Activated B cell treated with CpG ODN at 0.5 μM for 24 hours (primary cell): ENCODE data around the gene KIF3B. TPM values are rescaled to one million over a fixed set of nuclear protein-coding genes. Genes with fewer than 3 reads are reported as not detected.
A peak's percentile ranks its signal among the peaks of the same experiment; 100 is the strongest.

Experiments used
- ATAC-seq: fragments of 200-7000 bp; cut with Tn5 transposase; one replicate; pipeline ENCODE4 v1.10.0; 2021; ENCODE audit warnings: low read depth, mild to moderate bottlenecking, moderate library complexity
- CTCF ChIA-PET: fragments of 350-600 bp; sonication (Branson Sonifier 250); formaldehyde crosslinking; loops from one replicate; lab custom pipeline; 2021; ENCODE audit warnings: antibody characterized with exemption; lab: Charles Lee
- POLR2A ChIA-PET: fragments of 350-600 bp; sonication (Branson Sonifier 250); formaldehyde crosslinking; loops from one replicate; lab custom pipeline; 2021; ENCODE audit warnings: antibody characterized with exemption; lab: Charles Lee
- DNase-seq: peaks from one replicate; pipeline ENCODE4 v3.0.0; 2022
- H3K27ac Mint-ChIP-seq: one replicate; pipeline ENCODE4 v1.8.0; 2020; ENCODE audit warnings: mixed read lengths
- H3K27me3 Mint-ChIP-seq: one replicate; pipeline ENCODE4 v1.8.0; 2021; ENCODE audit warnings: mixed read lengths
- H3K36me3 Mint-ChIP-seq: one replicate; pipeline ENCODE4 v1.8.0; 2021; ENCODE audit warnings: low read depth, mixed read lengths
- H3K4me1 Mint-ChIP-seq: one replicate; pipeline ENCODE4 v1.8.0; 2021; ENCODE audit warnings: mixed read lengths
- H3K4me3 Mint-ChIP-seq: one replicate; pipeline ENCODE4 v1.8.0; 2020; ENCODE audit warnings: mild to moderate bottlenecking, mixed read lengths
- H3K9me3 Mint-ChIP-seq: one replicate; pipeline ENCODE4 v1.8.0; 2020; ENCODE audit warnings: mixed read lengths
- CTCF ChIP-seq: fragments of 200-600 bp; IDR thresholded peaks from one replicate; pipeline ENCODE4 v1.8.0; 2022; ENCODE audit warnings: antibody characterized with exemption, mild to moderate bottlenecking
- intact Hi-C: fragments of 100-400 bp; cut with micrococcal nuclease; formaldehyde crosslinking; loops from one replicate; pipeline ENCODE4 v1.15.1; 2024
- total RNA-seq: library from RNA; stranded (reverse); gene quantifications from 2 replicates; pipeline ENCODE4 v1.2.3, GENCODE V29; 2022

The KIF3B gene
- total RNA-seq, 1 donor from 2014 or later: 28.4 TPM

DNA sequence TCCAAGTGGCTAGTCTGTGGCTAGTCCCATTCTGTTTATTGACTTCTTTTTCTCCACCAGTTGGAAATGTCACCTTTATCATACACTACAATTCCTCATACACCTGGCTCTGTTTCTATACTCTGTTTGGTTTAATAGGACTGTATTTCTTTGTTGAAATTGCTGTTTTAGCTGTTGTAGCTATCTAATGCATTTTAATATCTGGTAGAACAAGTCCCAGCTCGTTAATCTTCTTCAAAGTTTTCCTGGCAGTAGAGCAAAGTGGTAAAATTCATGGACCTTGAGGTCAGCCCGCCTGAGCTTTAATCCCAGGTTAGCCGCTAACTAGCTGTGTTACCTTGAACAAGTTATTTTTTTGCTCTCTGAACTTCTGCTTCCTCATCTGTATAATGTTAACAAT is 70.8 kb downstream of the KIF3B start:
- intact Hi-C loops: no loop called here

GRCh38 chr20:32350421-32350820 is 73.0 kb downstream of the KIF3B start:
- H3K27ac Mint-ChIP-seq: peak overlapping the region; percentile 8
- H3K27me3 Mint-ChIP-seq: no peaks in the 10 kb centered on the region
- ChIA-PET POLR2A (interaction anchor here (0.9 to 1.0 kb wide), 2 partner anchors 12 to 46 kb away, joined by 4 to 5 read pairs; no protein-coding TSS in a partner anchor), CTCF (no interaction called here)
- intact Hi-C loops: loop anchor here (10.0 kb wide), 1 partner anchor 1644 kb away; the partner anchor contains the start of gene RALY
- DNase-seq (no peak), ATAC-seq (no peak)
- TF ChIP-seq CTCF: no peak
- no peaks in the 10 kb centered on the region for H3K36me3 Mint-ChIP-seq
- peaks cover 37% of the 10 kb centered on the region for H3K4me1 Mint-ChIP-seq
- no peak overlapping the region for H3K4me3 Mint-ChIP-seq
- no peaks in the 10 kb centered on the region for H3K9me3 Mint-ChIP-seq

More for the DNA sequence above, 70.8 kb downstream of the KIF3B start:
- DNase-seq (no peak), ATAC-seq (no peak)
- H3K36me3 Mint-ChIP-seq: no peaks in the 10 kb centered on the region
- H3K9me3 Mint-ChIP-seq: no peaks in the 10 kb centered on the region
- POLR2A ChIA-PET: no interaction called here
- H3K4me1 Mint-ChIP-seq: peaks cover 20% of the 10 kb centered on the region
- H3K27me3 Mint-ChIP-seq: no peaks in the 10 kb centered on the region
- no peak overlapping the region for H3K27ac Mint-ChIP-seq
- CTCF ChIA-PET: no interaction called here
- H3K4me3 Mint-ChIP-seq: no peak overlapping the region
- TF ChIP-seq CTCF: no peak

DNA sequence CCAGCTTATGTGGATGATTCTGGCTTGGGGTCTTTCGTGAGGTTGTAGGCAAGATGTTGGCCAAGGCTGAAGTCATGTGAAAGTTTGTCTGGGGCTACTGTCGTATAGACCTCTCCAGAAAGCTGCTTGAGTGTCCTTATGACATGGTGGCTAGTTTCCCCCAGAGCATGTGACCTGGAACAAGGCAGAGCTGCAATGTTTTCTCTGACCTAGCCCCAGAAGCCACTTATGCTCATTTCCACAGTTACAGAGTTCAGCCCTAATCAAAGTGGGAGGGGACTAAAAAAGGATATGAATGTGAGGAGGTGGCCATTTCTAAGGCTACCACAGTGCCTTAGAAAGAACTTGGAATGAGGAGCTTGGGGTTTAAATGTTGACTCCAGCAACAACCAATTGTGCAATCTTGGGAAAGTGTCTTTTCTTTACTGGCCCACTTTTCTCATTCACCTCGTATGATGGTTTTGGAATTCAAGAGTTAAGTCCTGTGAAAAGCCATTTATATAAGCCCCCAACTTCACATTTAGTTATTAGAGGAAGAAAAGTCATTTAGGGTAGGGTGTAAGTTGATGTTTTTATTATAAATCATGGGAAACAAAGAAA is 74.8 kb downstream of the KIF3B start:
- ChIA-PET POLR2A (interaction anchor here (0.7 kb wide), 1 partner anchor 175 kb away, joined by 3 read pairs; no protein-coding TSS in a partner anchor), CTCF (no interaction called here)
- Mint-ChIP-seq H3K27ac (no peak overlapping the region), H3K27me3 (no peaks in the 10 kb centered on the region), H3K36me3 (no peaks in the 10 kb centered on the region), H3K4me1 (peaks cover 53% of the 10 kb centered on the region), H3K4me3 (no peak overlapping the region), H3K9me3 (no peaks in the 10 kb centered on the region)
- intact Hi-C loops: loop anchor here (10.0 kb wide), 1 partner anchor 1643 kb away; the partner anchor contains the start of gene RALY
- ATAC-seq (no peak), DNase-seq (no peak)
- TF ChIP-seq CTCF: no peak

GRCh38 chr20:32353848-32354496 is 76.5 kb downstream of the KIF3B start:
- intact Hi-C loops: loop anchor here (10.0 kb wide), 1 partner anchor 1641 kb away; the partner anchor contains the start of gene RALY
- H3K4me1 Mint-ChIP-seq: peaks cover 55% of the 10 kb centered on the region
- no peaks in the 10 kb centered on the region for H3K9me3 Mint-ChIP-seq
- peak overlapping the region; percentile 66 for H3K4me3 Mint-ChIP-seq
- H3K27me3 Mint-ChIP-seq: no peaks in the 10 kb centered on the region
- POLR2A ChIA-PET: interaction anchor here (1.0 kb wide), 1 partner anchor 11 kb away, joined by 3 read pairs; no protein-coding TSS in a partner anchor
- DNase-seq (no peak), ATAC-seq (no peak)
- CTCF ChIA-PET: interaction anchor here (1.0 kb wide), 1 partner anchor 17 kb away, joined by 3 read pairs; no protein-coding TSS in a partner anchor
- no peak for TF ChIP-seq CTCF
- H3K27ac Mint-ChIP-seq: peak overlapping the region; percentile 94
- peaks cover 7% of the 10 kb centered on the region for H3K36me3 Mint-ChIP-seq
